Fibroblast of skin of right biceps (primary cell): ENCODE results near the gene PSMC2.
"Not testable (repeated sequence)": the region's sequence is repeated elsewhere in the genome, so short reads cannot be mapped to it uniquely, and the experiment has no call there.

Experiments
- DNase-seq: peaks from one replicate; pipeline ENCODE4 v3.0.0-alpha.2; 2013

PSMC2 gene

DNA sequence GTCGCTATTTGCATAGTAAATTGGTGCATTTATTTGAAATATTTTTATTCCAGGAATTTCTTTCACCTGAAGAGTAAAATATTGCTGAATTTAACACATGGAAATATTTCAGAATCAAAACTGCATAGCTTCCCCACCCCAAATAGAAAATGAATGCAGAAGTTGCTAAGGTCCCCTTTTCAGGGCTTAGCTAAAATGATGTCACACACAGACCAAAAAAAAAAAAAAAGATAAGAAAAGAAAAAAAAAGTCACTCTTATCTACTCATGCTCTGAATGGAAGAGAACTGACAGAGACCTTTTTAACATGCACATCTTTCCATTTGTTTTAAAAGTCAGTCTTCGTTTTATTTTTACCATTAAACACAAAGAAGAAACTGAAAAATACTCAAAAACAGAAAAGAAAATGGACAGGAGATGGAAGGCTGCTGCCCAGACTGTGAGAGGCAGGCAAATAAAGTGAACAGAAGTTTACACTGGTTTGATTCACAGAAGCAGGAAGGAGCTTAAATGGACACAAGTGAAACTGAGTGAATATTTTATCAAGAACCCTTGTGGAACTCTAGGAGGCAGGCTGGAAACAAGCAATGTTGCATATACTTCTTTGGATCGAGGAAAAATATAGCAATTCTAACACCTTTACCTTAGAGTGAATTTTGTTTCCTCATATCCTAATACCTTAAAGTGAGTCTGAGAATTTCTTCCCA lies 32.0 kb downstream of the PSMC2 start:
- DNase-seq = no peak

- DNase-seq = no peak
These were observed 33.1 kb downstream of the PSMC2 start for GRCh38 chr7:103380395-103381191.

GRCh38 chr7:103381280-103382031 lies 34.0 kb downstream of the PSMC2 start:
- DNase-seq = no peak

DNA sequence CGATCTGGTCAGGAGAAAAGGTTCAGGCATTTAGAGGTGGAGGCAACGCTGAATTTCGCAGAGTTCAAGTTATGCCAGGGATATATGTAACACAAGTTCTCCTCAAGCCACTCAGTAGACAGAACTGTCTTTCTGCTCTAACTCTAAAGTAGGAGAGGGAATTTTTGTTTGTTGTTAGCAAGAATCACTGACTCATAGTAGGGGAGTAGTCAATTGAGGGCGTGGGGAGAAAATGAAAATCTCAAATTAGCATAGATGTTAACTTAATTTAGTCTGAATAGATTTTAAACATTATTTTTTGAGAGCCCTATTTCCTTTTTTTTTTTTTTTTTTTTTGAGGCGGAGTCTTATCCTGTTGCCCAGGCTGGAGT lies 34.6 kb downstream of the PSMC2 start:
- no peak for DNase-seq

GRCh38 chr7:103387242-103387641 lies 39.8 kb downstream of the PSMC2 start:
- no peak for DNase-seq

DNA sequence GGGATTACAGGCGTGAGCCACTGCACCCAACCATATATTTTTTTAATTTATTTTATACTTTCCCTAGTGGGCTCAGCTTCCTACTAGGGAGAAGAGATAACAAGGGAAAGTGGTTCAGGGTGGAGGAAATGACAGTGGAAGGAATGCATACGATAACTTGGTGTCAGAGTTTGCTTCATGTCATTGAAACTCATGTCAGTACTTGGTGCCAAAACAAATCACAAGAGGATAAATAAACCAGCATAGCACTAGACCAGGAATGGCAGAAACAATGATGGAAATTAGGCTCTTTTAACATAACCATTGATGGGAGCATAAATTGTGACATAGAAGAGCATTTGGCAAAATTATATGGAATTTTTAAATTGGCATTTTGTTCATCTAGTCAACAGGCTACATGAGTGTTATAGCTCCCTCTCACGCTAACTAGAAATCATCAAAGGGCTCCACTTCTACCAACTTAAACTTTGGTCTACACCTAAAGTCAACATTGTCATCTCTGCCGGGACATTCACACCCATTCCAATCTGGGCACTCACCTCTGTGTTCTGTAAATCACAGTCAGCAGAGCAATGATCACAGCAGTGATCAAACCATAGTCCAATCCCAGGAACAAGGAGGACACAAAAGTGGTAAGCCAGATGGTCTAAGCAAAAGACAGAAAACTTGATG lies 41.2 kb downstream of the PSMC2 start:
- no peak for DNase-seq

GRCh38 chr7:103389263-103389662 lies 41.8 kb downstream of the PSMC2 start:
- DNase-seq = no peak

DNA sequence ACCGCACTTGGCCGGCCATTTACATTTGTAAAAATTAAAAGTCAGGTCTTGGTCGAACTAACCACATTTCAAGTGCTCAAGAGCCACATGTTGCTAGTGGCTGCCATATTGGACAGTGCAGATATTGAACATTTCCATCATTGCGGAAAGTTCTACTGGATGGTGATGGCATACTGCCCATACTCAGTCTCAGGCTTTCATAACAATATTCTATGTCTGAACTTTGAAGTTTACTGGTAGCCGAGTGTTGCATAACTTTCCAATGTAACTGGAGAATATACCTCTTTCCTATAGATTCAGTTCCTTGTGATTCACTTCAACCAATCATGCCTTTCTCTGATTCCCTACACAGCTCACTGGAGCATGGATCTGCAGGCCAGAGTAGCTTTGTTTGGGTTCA lies 43.7 kb downstream of the PSMC2 start:
- DNase-seq = no peak

GRCh38 chr7:103391976-103392375 lies 44.5 kb downstream of the PSMC2 start:
- no peak for DNase-seq

DNA sequence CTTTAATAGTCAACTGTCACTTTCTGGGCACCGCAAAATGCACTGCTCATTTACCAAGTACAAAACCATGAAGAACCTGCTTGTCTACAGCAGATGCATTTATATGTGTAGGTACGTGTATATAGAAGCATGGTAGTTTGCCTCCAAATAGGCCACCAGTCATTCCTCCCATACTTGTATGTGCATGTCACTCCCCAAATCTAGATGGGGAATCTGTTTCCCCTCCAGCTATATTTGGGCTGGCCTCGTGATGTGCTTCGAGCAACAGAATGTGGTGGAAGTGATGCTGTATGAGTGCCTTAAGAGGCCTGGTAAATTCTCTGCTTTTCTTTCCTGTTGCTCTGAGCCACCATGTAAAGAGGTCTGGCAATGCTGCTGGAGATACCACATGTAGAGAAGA lies 47.1 kb downstream of the PSMC2 start:
- DNase-seq = no peak

DNA sequence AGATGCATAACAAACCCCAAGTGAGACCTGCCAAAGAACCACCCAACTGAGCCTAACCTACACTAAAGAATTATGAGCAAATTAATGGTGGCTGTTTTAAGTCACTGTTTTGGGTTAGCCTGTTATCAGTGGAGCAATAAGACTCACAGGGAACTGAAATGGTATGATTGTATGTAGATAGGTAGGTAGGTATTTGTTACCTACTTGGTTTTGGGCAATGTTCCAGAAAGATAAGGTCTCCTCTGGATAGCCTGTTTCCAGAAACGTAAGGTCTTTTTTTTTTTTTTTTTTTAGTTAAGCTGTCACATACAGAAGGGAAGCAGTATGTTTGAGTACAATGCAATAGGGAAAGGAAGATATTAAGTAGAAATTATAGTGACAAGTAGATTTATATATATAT lies 47.6 kb downstream of the PSMC2 start:
- DNase-seq = no peak

GRCh38 chr7:103396471-103396870 lies 49.0 kb downstream of the PSMC2 start:
- DNase-seq = no peak

- DNase-seq = no peak
These were observed 51.2 kb downstream of the PSMC2 start for GRCh38 chr7:103398483-103399127.

DNA sequence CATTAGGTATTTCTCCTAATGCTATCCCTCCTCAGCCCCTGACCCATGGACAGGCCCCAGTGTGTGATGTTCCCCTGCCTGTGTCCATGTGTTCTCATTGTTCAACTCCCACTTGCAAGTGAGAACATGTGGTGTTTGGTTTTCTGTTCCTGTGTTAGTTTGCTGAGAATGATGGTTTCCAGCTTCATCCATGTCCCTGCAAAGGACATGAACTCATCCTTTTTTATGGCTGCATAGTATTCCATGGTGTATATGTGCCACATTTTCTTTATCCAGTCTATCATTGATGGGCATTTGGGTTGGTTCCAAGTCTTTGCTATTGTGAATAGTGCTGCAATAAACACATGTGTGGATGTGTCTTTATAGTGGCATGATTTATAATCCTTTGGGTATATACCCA lies 52.2 kb downstream of the PSMC2 start:
- not testable (repeated sequence) for DNase-seq

DNA sequence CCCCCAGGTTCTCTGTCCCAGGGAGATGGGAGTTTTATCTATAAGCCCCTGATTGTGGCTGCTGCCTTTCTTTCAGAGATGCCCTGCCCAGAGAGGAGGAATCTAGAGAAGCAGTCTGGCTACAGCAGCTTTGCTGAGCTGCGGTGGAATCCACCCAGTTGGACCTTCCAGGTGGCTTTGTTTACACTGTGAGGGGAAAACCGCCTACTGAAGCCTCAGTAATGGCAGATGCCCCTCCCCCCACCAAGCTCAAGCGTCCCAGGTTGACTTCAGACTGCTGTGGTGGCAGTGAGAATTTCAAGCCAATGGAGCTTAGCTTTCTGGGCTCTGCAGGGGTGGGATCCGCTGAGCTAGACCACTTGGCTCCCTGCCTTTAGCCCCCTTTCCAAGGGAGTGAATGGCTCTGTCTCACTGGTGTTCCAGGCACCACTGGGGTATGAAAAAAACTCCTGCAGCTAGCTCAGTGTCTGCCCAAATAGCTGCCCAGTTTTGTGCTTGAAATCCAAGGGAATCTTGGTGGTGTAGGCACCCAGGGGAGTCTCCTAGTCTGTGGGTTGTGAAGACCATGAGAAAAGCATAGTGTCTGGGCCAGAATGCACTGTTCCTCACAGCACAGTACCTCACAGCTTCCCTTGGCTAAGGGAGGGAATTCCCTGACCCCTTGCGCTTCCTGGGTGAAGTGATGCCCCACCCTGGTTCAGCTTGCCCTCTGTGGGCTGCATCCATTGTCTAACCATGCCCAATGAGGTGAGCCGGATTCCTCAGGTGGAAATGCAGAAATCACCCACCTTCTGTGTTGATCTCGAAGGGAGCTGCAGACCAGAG lies 58.6 kb downstream of the PSMC2 start:
- DNase-seq = not testable (repeated sequence)

DNA sequence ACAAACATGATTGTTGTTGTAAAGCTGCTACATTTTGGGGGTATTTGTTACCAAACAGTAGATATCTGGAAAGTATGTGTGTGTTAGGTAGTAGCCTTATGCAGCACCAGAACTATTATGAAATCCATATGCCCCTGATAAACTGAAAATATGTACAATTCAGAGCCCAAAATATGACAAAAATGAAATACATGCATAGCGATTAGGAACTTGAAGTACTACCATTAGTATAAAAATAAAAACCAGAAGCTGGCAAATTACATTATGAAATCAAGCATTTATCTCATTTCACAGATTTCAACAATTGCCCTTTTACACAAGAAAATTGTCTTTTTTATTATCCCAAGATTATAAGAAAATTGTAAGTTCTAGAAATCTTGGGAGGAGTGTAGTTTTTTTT lies 64.7 kb downstream of the PSMC2 start:
- no peak for DNase-seq

DNA sequence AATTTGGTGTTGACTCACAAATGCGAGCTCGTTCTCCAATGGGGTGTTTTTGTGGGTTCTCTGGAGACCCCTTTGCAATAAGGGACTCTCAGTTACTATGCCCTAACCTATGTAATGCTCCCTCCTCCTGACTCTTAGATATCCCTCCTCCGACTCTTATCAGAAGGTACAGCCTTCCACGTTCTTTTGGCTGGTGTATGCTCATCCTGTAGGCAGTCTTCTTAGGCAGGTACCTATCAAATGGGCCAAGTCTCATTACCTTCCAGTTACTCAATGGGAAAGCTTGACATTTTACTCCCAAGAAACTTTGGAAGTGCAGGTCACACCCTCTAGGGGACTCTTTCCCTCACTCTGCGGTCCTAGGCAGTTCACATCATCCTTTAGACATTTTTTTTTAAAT lies 66.0 kb downstream of the PSMC2 start:
- DNase-seq = no peak

DNA sequence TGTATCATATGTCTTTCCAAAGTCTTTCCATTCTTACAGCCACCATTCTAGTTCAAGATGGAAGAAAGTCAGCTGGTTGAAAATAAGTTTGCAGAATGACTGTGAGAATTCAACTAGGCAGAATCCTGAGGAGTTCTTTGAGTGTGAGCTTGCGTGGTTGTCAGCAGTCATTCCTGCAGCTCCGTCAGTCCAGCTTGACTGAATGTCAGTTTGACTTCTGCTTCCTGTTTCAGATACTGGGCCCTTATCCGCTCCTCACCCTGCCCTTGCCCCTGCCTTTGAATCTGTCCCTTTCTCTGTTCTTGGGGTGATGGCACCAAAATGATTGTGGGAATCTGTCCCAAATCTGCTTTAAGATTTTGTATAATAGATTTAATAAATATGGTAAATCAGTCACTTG lies 70.8 kb downstream of the PSMC2 start:
- DNase-seq = no peak
